GM19240 (cell line): Measurements from ENCODE around the gene DNAJC19.
"Not testable (repeated sequence)": the region's sequence is repeated elsewhere in the genome, so short reads cannot be mapped to it uniquely, and the experiment has no call there.

Experiments
- DNase-seq: peaks from one replicate; pipeline ENCODE4 v3.0.0; 2011; ENCODE audit warnings: low spot score; ENCODE audit not compliant: insufficient read length

DNAJC19 gene

GRCh38 chr3:180989291-180990163 is at the start of gene DNAJC19:
DNAJC19 (minus strand) TSS chr3:180989736; CDS start chr3:180989602, 134 bp downstream.
- DNase-seq: peak; percentile 76

GRCh38 chr3:181030948-181031347 is 41.4 kb upstream of the DNAJC19 start:
- DNase-seq: no peak

- DNase-seq: no peak
Observed at GRCh38 chr3:181025204-181025603, 35.7 kb upstream of the DNAJC19 start.

GRCh38 chr3:181017690-181018089 is 28.2 kb upstream of the DNAJC19 start:
- no peak for DNase-seq

- no peak for DNase-seq
Observed at GRCh38 chr3:181009225-181009624, 19.7 kb upstream of the DNAJC19 start.

- no peak for DNase-seq
Observed at GRCh38 chr3:181008796-181009195, 19.3 kb upstream of the DNAJC19 start.

GRCh38 chr3:181007262-181007661 is 17.7 kb upstream of the DNAJC19 start:
- no peak for DNase-seq

GRCh38 chr3:181006541-181006940 is 17.0 kb upstream of the DNAJC19 start:
- no peak for DNase-seq

- not testable (repeated sequence) for DNase-seq
Observed at GRCh38 chr3:181003469-181003868, 13.9 kb upstream of the DNAJC19 start.

- DNase-seq: not testable (repeated sequence)
Observed at GRCh38 chr3:181002331-181002730, 12.8 kb upstream of the DNAJC19 start.

GRCh38 chr3:180996415-180996932 is 6.9 kb upstream of the DNAJC19 start:
- DNase-seq: no peak

GRCh38 chr3:180990505-180990904 is 969 bp upstream of the DNAJC19 start:
- DNase-seq: no peak

- DNase-seq: no peak
Observed at GRCh38 chr3:180987344-180987743, 2.2 kb downstream of the DNAJC19 start.

- DNase-seq: not testable (repeated sequence)
Observed at GRCh38 chr3:180986366-180986765, 3.2 kb downstream of the DNAJC19 start.

GRCh38 chr3:180983136-180983535 is 6.4 kb downstream of the DNAJC19 start:
- no peak for DNase-seq

- no peak for DNase-seq
Observed at GRCh38 chr3:180981912-180982311, 7.6 kb downstream of the DNAJC19 start.

- no peak for DNase-seq
Observed at GRCh38 chr3:180980611-180981010, 8.9 kb downstream of the DNAJC19 start.

- no peak for DNase-seq
Observed at GRCh38 chr3:180979961-180980360, 9.6 kb downstream of the DNAJC19 start.

- DNase-seq: no peak
Observed at GRCh38 chr3:180977498-180977897, 12.0 kb downstream of the DNAJC19 start.

GRCh38 chr3:180974286-180974685 is 15.2 kb downstream of the DNAJC19 start:
- DNase-seq: no peak

- no peak for DNase-seq
Observed at GRCh38 chr3:180973543-180973942, 16.0 kb downstream of the DNAJC19 start.

- DNase-seq: no peak
Observed at GRCh38 chr3:180970931-180971330, 18.6 kb downstream of the DNAJC19 start.

- no peak for DNase-seq
Observed at GRCh38 chr3:180962530-180962929, 27.0 kb downstream of the DNAJC19 start.
